ENCODE data around the gene C15orf62. TPM values are rescaled to one million over a fixed set of nuclear protein-coding genes. Genes with fewer than 3 reads are reported as not detected.

C15orf62 gene
- polyA plus RNA-seq, 1 of the 3 experiments (the other 2 are of a cell fraction): not detected

DNA sequence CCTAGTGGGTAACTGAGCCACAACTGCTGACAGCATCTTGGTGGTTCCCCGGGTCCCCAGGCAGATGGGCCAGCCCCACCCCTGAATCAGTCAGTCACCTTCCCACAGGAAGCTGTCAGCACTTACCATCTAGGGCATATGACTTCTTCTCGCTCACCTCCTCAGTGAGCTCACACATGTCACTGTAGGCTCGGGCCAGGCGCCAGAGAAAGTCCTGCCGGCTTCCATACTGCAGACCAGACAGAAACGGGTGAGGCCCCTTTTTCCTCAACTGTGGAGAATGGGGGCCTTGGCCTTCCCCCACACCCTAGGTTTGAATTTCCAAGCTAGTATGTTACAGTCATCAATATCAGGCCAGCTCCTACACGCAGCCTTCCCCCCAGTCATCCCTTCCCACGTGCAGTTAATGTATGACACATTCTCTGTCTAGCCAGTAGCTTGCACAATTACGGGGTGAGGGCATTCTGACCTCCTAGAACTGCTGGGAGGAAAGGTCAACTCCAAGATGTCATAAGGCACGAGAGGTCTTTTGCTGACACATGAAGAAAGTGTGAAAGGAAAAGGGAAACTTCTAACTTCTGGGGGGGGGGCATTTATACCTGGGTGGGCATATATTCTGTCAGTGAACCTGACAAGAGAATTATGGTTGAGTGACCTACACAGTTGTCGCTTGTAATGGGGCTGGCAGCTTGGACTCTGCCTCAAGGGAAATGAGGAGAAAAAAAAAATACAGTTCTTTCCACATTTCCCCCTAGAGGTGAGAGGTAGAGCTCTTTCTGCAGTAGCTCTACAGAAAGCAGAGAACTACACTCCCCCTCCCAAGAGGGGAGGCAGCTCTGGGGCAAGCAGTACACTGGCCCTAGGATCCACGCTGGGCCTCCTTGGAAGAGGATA lies 25.6 kb upstream of the C15orf62 start:
- Histone ChIP-seq H3K27ac (ENCODE audit: low read depth in 2 of 2, low read length in 1 of 2) (no peak overlapping the region), H3K9ac (no peak overlapping the region), H3K36me3 (replicated peaks in 1 of 2; ENCODE audit: control insufficient read depth in 1 of 2, insufficient read depth in 2 of 2, low read length in 1 of 2) (peaks cover 32 to 33% of the 10 kb centered on the region in 2 experiments)

DNA sequence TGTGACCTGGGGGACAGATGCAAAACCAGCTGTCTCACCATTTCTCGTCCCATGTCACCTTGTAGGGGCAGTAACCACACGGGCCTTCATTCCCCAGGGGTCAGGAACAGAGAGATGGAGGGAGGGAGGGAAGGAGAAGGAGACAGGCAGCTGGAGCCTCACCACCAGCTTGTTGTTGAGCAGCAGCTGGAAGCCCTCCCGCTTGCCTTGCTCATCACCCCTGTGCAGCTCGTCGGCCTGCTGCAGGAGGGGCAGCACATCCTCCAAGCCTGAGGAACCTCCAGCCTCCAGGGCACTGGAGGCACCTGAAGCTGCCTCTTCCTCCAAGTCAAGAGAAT lies 25.0 kb upstream of the C15orf62 start:
- Histone ChIP-seq H3F3A (replicated peaks; ENCODE audit: insufficient read depth) (peaks cover 6% of the 10 kb centered on the region), H3K79me2 (ENCODE audit: insufficient read depth) (no peaks in the 10 kb centered on the region), H3K27ac (ENCODE audit: low read depth in 2 of 2, low read length in 1 of 2) (no peak overlapping the region), H3K4me1 (ENCODE audit: control insufficient read depth in 1 of 2, insufficient read depth in 2 of 2, low read depth in 1 of 2, low read length in 1 of 2) (peaks cover 0 to 4% of the 10 kb centered on the region in 2 experiments; a peak in 1 of 4 replicates), H3K36me3 (replicated peaks in 1 of 2; ENCODE audit: control insufficient read depth in 1 of 2, insufficient read depth in 2 of 2, low read length in 1 of 2) (peaks cover 28 to 38% of the 10 kb centered on the region in 2 experiments), H3K27me3 (ENCODE audit: insufficient read depth) (no peaks in the 10 kb centered on the region), H3K9me2 (no peaks in the 10 kb centered on the region), H3K9me3 (no peaks in the 10 kb centered on the region), H3K4me3 (ENCODE audit: low read depth in 2 of 2, low read length in 1 of 2) (no peak overlapping the region), H2AFZ (ENCODE audit: low read depth) (no peak overlapping the region), H3K9ac (no peak overlapping the region), H4K20me1 (ENCODE audit: insufficient read depth) (no peaks in the 10 kb centered on the region), H3K4me2 (no peak overlapping the region)
- WGBS (ENCODE audit: low lambda C conversion rate): 88% methylated on average over 2 of the region's 5 CpGs
- ChIA-PET POLR2A (no interaction called here), CTCF (interaction anchor here (0.6 to 20.8 kb wide), 3 partner anchors 33 to 1741 kb away, joined by 3 to 555 read pairs (median 4); partner anchors contain the start of genes C15orf62 and GCHFR)
- no peak for DNase-seq
- TF ChIP-seq, protein P1, sequence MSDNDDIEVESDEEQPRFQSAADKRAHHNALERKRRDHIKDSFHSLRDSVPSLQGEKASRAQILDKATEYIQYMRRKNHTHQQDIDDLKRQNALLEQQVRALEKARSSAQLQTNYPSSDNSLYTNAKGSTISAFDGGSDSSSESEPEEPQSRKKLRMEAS (IDR thresholded peaks at IDR 0.05; ENCODE audit: low read depth): no peak
- no peak for TF ChIP-seq EP300 (IDR thresholded peaks at IDR 0.05; ENCODE audit: borderline replicate concordance in 1 of 2, low read depth in 1 of 2, low read length in 1 of 2)
- TF ChIP-seq, protein P2, sequence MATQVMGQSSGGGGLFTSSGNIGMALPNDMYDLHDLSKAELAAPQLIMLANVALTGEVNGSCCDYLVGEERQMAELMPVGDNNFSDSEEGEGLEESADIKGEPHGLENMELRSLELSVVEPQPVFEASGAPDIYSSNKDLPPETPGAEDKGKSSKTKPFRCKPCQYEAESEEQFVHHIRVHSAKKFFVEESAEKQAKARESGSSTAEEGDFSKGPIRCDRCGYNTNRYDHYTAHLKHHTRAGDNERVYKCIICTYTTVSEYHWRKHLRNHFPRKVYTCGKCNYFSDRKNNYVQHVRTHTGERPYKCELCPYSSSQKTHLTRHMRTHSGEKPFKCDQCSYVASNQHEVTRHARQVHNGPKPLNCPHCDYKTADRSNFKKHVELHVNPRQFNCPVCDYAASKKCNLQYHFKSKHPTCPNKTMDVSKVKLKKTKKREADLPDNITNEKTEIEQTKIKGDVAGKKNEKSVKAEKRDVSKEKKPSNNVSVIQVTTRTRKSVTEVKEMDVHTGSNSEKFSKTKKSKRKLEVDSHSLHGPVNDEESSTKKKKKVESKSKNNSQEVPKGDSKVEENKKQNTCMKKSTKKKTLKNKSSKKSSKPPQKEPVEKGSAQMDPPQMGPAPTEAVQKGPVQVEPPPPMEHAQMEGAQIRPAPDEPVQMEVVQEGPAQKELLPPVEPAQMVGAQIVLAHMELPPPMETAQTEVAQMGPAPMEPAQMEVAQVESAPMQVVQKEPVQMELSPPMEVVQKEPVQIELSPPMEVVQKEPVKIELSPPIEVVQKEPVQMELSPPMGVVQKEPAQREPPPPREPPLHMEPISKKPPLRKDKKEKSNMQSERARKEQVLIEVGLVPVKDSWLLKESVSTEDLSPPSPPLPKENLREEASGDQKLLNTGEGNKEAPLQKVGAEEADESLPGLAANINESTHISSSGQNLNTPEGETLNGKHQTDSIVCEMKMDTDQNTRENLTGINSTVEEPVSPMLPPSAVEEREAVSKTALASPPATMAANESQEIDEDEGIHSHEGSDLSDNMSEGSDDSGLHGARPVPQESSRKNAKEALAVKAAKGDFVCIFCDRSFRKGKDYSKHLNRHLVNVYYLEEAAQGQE (IDR thresholded peaks at IDR 0.05; ENCODE audit: low read depth, low read length): no peak
- TF ChIP-seq FOXM1 (IDR thresholded peaks at IDR 0.05; ENCODE audit: low read depth): no peak
- no peak for TF ChIP-seq YY1 (IDR thresholded peaks at IDR 0.05; ENCODE audit: low read depth)
- TF ChIP-seq SMC3 (IDR thresholded peaks at IDR 0.05; ENCODE audit: low read depth, low read length): no peak
- no peak for TF ChIP-seq NFIC (IDR thresholded peaks at IDR 0.05; ENCODE audit: borderline replicate concordance)
- no peak for TF ChIP-seq ELF1 (IDR thresholded peaks at IDR 0.05)
- TF ChIP-seq RXRA (IDR thresholded peaks at IDR 0.05; ENCODE audit: borderline replicate concordance, low read depth): no peak
- no peak for TF ChIP-seq RCOR1 (IDR thresholded peaks at IDR 0.05; ENCODE audit: low read length)
- TF ChIP-seq TAF1 (IDR thresholded peaks at IDR 0.05; ENCODE audit: borderline replicate concordance, low read depth, low read length): no peak
- no peak for TF ChIP-seq FOXJ3 (CRISPR knock-in tag; IDR thresholded peaks at IDR 0.05)
- TF ChIP-seq EZH2phosphoT487 (IDR thresholded peaks at IDR 0.05; ENCODE audit: borderline replicate concordance, low read depth): no peak
- TF ChIP-seq MEF2A (IDR thresholded peaks at IDR 0.05; ENCODE audit: borderline replicate concordance, low read depth): no peak
- TF ChIP-seq MXI1 (IDR thresholded peaks at IDR 0.05; ENCODE audit: low read depth, low read length): no peak

More for the DNA sequence above, 25.6 kb upstream of the C15orf62 start:
- no peak overlapping the region for H3K4me2 ChIP-seq
- no peak for TF ChIP-seq ELF1 (IDR thresholded peaks at IDR 0.05)
- TF ChIP-seq GATA2 (CRISPR knock-in tag; IDR thresholded peaks at IDR 0.05): no peak
- TF ChIP-seq, protein P3, sequence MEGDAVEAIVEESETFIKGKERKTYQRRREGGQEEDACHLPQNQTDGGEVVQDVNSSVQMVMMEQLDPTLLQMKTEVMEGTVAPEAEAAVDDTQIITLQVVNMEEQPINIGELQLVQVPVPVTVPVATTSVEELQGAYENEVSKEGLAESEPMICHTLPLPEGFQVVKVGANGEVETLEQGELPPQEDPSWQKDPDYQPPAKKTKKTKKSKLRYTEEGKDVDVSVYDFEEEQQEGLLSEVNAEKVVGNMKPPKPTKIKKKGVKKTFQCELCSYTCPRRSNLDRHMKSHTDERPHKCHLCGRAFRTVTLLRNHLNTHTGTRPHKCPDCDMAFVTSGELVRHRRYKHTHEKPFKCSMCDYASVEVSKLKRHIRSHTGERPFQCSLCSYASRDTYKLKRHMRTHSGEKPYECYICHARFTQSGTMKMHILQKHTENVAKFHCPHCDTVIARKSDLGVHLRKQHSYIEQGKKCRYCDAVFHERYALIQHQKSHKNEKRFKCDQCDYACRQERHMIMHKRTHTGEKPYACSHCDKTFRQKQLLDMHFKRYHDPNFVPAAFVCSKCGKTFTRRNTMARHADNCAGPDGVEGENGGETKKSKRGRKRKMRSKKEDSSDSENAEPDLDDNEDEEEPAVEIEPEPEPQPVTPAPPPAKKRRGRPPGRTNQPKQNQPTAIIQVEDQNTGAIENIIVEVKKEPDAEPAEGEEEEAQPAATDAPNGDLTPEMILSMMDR (IDR thresholded peaks at IDR 0.05): peak; percentile 22; the same call in 1 of the 2 replicates
- no peak for TF ChIP-seq JUND (IDR thresholded peaks at IDR 0.05)
- TF ChIP-seq RXRA (IDR thresholded peaks at IDR 0.05; ENCODE audit: borderline replicate concordance, low read depth): no peak
- no peak overlapping the region for H3K4me3 ChIP-seq (ENCODE audit: low read depth in 2 of 2, low read length in 1 of 2)
- DNase-seq: no peak
- no peaks in the 10 kb centered on the region for H3K79me2 ChIP-seq (ENCODE audit: insufficient read depth)
- WGBS (ENCODE audit: low lambda C conversion rate): 74% methylated on average over 11 of the region's 12 CpGs
- H3K9me2 ChIP-seq: no peaks in the 10 kb centered on the region
- no peaks in the 10 kb centered on the region for H3K9me3 ChIP-seq
- H3K27me3 ChIP-seq (ENCODE audit: insufficient read depth): no peaks in the 10 kb centered on the region
- ChIA-PET CTCF (interaction anchor here (0.6 to 20.8 kb wide), 6 partner anchors 13 to 1742 kb away, joined by 3 to 555 read pairs (median 4); partner anchors contain the start of genes C15orf62, GCHFR and VPS18), POLR2A (no interaction called here)
- H3F3A ChIP-seq (replicated peaks; ENCODE audit: insufficient read depth): peaks cover 6% of the 10 kb centered on the region
- no peak overlapping the region for H2AFZ ChIP-seq (ENCODE audit: low read depth)
- H3K4me1 ChIP-seq (ENCODE audit: control insufficient read depth in 1 of 2, insufficient read depth in 2 of 2, low read depth in 1 of 2, low read length in 1 of 2): peaks cover 0 to 4% of the 10 kb centered on the region in 2 experiments; a peak in 1 of 4 replicates
- H4K20me1 ChIP-seq (ENCODE audit: insufficient read depth): no peaks in the 10 kb centered on the region

All from SK-N-SH (cell line).